GM21619 (cell line): ENCODE measurements around the gene WASF3.

Source experiments
- ATAC-seq: cut with Tn5 transposase; IDR thresholded peaks from one replicate; pipeline ENCODE4 v1.9.1; 2021; ENCODE audit not compliant: unreplicated experiment

The WASF3 gene

GRCh38 chr13:26557393-26558073, at the start of gene WASF3:
Gene WASF3, plus strand, starts transcription at chr13:26557683. Its CDS starts 84,588 bp downstream, at chr13:26642271.
- ATAC-seq, result peak; percentile 97

- ATAC-seq, result no peak
Observed at GRCh38 chr13:26508885-26509284, 48.6 kb upstream of the WASF3 start.

- no peak for ATAC-seq
Observed at GRCh38 chr13:26509491-26509890, 48.0 kb upstream of the WASF3 start.

GRCh38 chr13:26513931-26514330, 43.6 kb upstream of the WASF3 start:
- no peak for ATAC-seq

- ATAC-seq, result no peak
Observed at GRCh38 chr13:26515721-26516120, 41.8 kb upstream of the WASF3 start.

DNA sequence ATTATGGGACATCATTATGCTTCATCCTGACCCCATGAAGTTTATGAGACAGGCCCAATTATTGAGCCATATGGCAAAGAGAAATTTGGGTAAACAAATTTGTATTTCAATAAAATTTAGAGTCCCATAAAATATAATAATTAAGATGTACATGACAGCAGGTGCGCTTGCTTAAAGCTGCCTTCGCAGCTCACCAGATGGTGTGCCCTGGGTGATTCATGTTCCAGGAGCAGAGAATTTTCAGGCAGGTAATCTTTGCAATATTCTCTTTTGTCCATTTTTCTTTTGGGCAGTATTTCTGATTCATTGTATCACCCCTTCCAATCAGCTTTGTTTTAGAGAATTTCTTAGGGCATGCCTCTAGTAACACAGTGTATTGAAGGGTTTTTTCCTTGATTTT, 39.5 kb upstream of the WASF3 start:
- ATAC-seq, result no peak

GRCh38 chr13:26518451-26518959, 39.0 kb upstream of the WASF3 start:
- ATAC-seq, result no peak

GRCh38 chr13:26522571-26522970, 34.9 kb upstream of the WASF3 start:
- no peak for ATAC-seq

- ATAC-seq, result no peak
Observed at GRCh38 chr13:26523007-26523406, 34.5 kb upstream of the WASF3 start.

DNA sequence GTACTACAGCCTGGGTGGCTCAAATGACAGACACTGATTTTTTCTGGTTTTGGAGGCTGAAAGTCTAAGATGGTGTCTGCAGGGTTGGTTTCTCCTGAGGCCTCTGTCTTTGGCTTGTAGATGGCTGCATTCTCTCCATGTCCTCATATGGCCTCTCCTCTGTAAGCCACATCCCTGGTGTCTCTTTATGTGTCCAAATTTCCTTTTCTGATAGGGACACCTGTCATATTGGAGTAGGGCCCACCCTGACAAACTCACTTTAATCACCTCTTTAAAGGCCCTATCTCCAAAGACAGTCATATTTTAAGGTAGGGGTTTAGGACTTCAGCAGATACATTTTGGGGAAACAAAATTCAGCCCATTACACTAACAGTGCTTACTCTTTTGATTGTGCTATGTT, 32.0 kb upstream of the WASF3 start:
- no peak for ATAC-seq

GRCh38 chr13:26526702-26527216, 30.7 kb upstream of the WASF3 start:
- ATAC-seq, result no peak

DNA sequence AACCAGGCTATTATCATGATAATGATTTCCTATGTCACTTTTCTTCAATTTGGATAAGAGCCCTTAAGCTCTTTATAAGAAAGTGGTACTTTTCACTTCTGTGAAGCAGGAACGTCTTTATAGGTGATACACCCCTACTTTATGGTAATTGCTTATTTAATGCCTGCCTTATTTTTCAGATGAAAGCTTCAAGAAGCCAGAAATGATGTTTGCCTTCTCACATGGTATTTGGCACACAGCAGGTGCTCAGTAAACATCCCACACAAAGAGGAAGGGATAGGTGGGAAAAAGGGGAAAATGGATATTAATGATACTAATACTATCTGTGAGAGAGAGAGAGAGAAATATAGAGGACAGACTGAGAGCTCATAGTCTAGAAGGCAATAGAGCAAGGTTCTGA, 29.0 kb upstream of the WASF3 start:
- ATAC-seq, result no peak

DNA sequence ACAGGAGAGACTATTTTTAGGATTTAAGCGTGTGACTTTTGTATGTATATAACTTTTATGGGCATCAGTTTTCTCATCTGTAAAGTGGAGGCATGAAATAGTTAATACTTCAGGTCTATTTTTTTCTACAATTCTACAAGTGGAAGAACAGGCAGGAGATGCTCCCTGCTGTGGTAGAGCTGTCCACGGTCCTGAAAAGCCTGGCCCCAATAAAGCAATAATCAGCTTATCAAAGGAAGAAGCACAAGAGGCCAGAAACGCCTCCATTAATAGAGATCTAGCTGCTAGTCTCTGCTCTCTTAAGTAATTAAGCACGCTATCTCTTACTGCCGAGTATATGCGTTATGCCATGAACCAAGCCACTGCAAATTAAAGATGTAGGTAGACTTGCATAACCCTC, 28.0 kb upstream of the WASF3 start:
- no peak for ATAC-seq

DNA sequence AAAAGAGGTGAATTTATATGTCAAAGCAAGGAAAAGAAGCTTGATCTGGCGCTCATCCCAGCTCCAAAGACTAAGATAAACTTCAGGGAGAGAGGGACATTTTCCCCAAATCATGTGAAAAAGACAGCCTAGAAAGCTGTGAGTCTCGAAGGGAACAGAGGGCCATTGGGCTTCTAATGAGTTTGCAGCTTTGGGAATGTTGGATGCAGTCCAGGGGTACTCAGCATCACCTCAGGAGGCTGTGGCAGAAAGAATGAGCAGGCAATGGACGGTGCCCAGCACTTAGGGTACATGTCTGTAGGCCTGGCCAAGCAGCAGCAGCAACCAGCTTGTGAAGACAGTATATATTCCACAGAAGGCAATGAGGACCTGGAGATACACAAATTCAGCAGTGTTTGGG, 25.7 kb upstream of the WASF3 start:
- ATAC-seq, result no peak

DNA sequence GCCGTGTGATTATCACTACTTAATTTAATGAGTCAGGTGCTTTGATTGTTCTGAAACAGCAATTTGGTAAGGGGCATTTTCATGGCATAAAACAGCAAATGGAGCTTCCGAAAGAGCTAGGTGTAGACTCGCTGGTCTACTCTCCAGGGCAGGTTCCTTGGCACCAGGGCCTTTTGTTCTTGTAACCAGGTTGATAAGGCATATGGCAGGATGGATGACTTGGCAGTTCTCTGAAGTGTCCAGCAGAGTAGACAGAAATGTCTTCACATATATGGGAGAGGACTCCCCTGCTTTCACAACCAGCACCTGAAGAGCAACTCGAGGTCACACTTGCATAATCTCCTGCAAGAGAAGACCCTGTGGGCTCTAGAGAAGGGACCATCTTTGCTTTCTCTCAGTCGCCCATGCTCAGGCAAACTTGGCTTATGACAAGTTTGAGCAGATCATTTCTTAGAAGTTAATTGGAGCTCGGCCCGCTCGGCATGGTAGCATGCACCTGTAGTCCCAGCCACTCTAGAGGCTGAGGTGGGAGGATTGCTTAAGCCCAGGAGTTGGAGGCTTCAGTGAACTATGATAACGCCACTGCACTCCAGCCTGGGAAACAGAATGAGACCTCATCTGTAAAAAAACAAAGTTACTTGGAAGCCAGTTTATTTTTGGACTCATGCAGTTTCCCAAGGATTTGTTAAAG, 23.3 kb upstream of the WASF3 start:
- ATAC-seq, result no peak

DNA sequence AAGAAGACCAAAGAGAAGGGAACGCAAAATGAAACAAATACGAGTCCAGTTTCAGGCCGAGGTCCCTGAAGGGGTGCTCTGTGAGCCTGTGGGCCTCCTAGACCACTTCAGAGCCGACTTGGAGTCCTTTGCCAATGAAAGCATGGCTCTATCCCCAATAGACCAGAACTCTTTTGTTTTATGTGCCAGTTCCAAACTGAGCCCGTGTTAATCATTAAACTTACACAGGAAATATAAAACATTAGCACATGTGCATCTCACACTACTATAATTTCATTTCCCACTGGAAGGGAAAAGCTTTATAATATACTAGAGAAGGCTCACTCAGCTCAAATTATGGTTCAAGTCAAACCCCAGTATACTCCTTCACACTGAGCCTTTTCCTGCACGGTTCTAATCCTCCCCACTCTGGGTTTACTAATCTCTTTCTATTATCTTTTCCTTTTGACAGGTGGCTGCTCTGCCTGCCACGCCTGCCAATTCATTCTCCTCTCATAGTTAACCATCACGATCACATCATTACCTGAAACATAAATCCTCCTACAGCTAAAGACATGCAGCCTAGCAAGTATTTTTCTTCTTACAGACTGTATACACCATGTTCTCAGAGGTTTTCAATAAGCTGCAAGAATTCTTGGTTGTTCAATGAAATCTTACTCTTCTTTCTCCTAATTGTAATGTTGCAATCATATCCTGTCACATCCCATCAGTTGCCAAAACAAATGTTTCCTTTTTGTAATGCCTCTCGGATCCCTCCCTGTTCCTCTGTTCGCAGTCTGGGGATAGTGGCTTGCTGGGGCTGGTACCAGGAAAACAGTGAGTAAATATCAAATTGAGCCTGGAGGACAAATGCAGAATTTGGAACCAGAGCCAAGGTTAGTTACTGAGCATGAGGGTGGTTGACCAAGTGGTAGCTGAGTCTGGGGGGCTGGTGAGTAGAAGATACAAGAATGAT, 18.8 kb upstream of the WASF3 start:
- ATAC-seq, result no peak

DNA sequence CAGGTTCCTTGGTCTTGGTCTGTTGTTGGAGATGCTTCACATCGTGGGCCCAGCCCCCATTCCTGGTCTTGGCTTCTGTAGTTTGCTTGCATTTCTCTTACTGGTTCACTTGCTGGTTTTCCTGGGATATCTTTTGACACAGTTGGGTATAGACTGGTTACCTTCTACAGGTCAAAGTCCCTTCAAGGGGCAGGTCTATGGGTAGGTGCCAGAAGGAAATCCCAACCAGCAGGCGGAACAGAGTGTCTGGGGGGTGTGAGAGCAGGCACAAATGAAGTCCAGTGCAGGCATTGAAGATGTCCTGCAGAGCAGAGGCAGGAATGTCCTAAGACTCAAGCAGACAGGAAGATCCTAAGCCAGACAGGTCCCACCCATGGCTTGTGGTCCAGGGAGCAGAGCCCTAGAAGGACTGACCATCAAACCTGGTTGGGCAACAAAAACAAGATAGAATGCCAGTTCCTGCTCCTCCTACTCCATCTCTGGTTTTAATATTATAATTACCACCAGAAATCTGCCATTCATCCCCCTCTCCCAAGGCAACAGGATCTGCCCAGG, 17.7 kb upstream of the WASF3 start:
- no peak for ATAC-seq

GRCh38 chr13:26540334-26540733, 17.1 kb upstream of the WASF3 start:
- ATAC-seq, result no peak

DNA sequence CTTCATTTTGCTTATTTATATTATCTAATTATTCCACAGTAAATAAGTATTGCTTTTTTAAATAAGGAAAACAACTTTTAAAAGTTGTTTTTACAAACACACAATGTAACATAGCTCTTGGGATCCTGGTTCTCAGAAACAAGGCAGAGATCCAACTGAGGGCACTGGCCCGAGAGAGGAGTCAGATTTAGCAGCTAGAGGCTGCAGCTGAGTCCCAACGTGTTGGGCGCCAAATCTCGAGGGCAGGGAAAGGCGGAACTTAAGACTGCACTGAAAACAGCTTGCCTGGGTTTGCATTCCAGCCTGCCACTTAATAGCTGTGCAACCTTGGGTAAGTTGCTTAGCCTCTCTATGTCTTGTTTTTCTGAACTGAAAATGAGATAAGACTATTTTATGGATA, 16.4 kb upstream of the WASF3 start:
- ATAC-seq, result no peak

- ATAC-seq, result no peak
Observed at GRCh38 chr13:26541678-26542568, 15.6 kb upstream of the WASF3 start.
